ENCODE measurements around the gene EIF4ENIF1.
A peak's percentile ranks its signal among the peaks of the same experiment; 100 is the strongest.

The EIF4ENIF1 gene

GRCh38 chr22:31504282-31504681 lies 14.6 kb upstream of the EIF4ENIF1 start:
- DNase-seq (ENCODE audit: extremely low spot score) = no peak
- POLR2A ChIA-PET = no interaction called here
- CTCF ChIA-PET = no interaction called here
- TF ChIP-seq NFRKB (IDR thresholded peaks at IDR 0.05) (no peak), FOXK2 (IDR thresholded peaks at IDR 0.05) (no peak), SP1 (IDR thresholded peaks at IDR 0.05) (no peak), L3MBTL2 (conservative IDR thresholded peaks at IDR 0.05) (no peak), FOXA1 (IDR thresholded peaks at IDR 0.05) (no peak), TARDBP (IDR thresholded peaks at IDR 0.05) (no peak), HDGF (IDR thresholded peaks at IDR 0.05; ENCODE audit: borderline replicate concordance) (no peak), ZNF384 (IDR thresholded peaks at IDR 0.05) (no peak), CTBP1 (IDR thresholded peaks at IDR 0.05; ENCODE audit: borderline replicate concordance) (no peak)

DNA sequence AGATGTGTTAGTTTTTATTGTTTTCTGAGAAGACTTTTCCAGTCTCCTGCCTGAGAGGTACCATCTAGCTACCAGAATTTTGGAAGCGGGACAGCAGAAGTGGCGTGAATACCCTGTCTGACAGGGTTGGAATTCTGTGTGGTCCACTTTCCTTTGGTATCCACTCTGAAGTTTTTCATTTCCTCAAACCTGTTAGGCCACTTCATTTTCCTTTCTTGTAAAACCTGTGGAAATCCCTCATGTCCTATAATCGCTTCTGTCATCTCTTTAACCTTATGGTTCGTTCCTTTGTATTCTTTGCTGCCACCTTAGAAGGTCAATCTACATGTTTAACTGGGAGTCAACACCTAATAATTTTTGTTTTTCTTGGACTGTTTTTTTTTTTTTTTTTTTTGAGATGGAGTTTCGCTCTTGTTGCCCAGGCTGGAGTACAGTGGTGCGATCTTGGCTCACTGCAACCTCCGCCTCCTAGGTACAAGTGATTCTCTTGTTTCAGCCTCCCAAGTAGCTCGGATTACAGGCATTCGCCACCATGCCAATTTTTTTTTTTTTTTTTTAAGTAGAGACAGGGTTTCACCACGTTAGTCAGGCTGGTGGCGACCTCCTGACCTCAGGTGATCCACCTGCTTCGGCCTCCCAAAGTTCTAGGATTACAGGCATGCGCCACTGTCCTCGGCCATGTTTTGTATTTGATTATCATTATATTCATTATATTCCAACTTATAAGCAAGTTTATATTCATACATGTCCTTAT lies 13.7 kb upstream of the EIF4ENIF1 start:
- ChIA-PET CTCF (no interaction called here), POLR2A (no interaction called here)
- no peak for DNase-seq (ENCODE audit: extremely low spot score)
- peak; percentile 72 for TF ChIP-seq ZNF384 (IDR thresholded peaks at IDR 0.05)
- TF ChIP-seq PKNOX1 (IDR thresholded peaks at IDR 0.05) = no peak

DNA sequence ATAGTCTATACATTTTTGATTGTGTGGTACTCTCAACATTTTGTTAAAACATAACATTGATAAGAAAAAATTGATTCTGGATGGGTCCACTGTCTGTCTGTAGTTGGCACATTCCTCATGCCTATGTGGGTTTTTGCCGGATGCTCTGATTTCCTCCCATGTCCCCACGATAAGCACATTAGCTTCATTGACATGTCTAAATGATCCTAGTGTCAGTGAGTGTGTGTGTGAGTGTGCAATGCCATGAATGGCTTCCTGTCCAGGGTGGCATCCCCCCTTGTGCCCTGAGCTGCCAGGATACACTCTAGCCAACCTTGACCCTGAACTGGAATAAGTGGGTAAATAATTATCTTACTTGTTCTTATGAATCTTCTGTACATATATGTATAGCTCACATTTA lies 12.1 kb upstream of the EIF4ENIF1 start:
- no peak for TF ChIP-seq CTBP1 (IDR thresholded peaks at IDR 0.05; ENCODE audit: borderline replicate concordance)
- no peak for TF ChIP-seq FOXK2 (IDR thresholded peaks at IDR 0.05)
- TF ChIP-seq FOXM1 (IDR thresholded peaks at IDR 0.05; ENCODE audit: borderline replicate concordance) = no peak
- no peak for TF ChIP-seq LEF1 (IDR thresholded peaks at IDR 0.05; ENCODE audit: borderline replicate concordance)
- no peak for TF ChIP-seq TARDBP (IDR thresholded peaks at IDR 0.05)
- no peak for TF ChIP-seq L3MBTL2 (conservative IDR thresholded peaks at IDR 0.05)
- no peak for TF ChIP-seq BHLHE40 (IDR thresholded peaks at IDR 0.05; ENCODE audit: borderline replicate concordance)
- no peak for TF ChIP-seq HDGF (IDR thresholded peaks at IDR 0.05; ENCODE audit: borderline replicate concordance)
- TF ChIP-seq FOXA1 (IDR thresholded peaks at IDR 0.05) = no peak
- no peak for TF ChIP-seq ARNT (IDR thresholded peaks at IDR 0.05)
- TF ChIP-seq ELF4 (IDR thresholded peaks at IDR 0.05) = no peak
- no peak for TF ChIP-seq ZNF384 (IDR thresholded peaks at IDR 0.05)
- TF ChIP-seq SP1 (IDR thresholded peaks at IDR 0.05) = no peak
- no peak for TF ChIP-seq SUZ12 (IDR thresholded peaks at IDR 0.05)
- POLR2A ChIA-PET = no interaction called here
- CTCF ChIA-PET = no interaction called here
- no peak for DNase-seq (ENCODE audit: extremely low spot score)

GRCh38 chr22:31497148-31497938 lies 7.7 kb upstream of the EIF4ENIF1 start:
- TF ChIP-seq BHLHE40 (IDR thresholded peaks at IDR 0.05; ENCODE audit: borderline replicate concordance) (no peak), FOXA1 (IDR thresholded peaks at IDR 0.05) (no peak), CTBP1 (IDR thresholded peaks at IDR 0.05; ENCODE audit: borderline replicate concordance) (no peak), NFRKB (IDR thresholded peaks at IDR 0.05) (no peak), TARDBP (IDR thresholded peaks at IDR 0.05) (0 out of 2 replicates have a peak, but pooled peaks have one; percentile 1), LEF1 (IDR thresholded peaks at IDR 0.05; ENCODE audit: borderline replicate concordance) (no peak), SP1 (IDR thresholded peaks at IDR 0.05) (no peak), FOXK2 (IDR thresholded peaks at IDR 0.05) (no peak), FOXM1 (IDR thresholded peaks at IDR 0.05; ENCODE audit: borderline replicate concordance) (no peak)
- CTCF ChIA-PET = no interaction called here
- DNase-seq (ENCODE audit: extremely low spot score) = no peak
- POLR2A ChIA-PET = no interaction called here

DNA sequence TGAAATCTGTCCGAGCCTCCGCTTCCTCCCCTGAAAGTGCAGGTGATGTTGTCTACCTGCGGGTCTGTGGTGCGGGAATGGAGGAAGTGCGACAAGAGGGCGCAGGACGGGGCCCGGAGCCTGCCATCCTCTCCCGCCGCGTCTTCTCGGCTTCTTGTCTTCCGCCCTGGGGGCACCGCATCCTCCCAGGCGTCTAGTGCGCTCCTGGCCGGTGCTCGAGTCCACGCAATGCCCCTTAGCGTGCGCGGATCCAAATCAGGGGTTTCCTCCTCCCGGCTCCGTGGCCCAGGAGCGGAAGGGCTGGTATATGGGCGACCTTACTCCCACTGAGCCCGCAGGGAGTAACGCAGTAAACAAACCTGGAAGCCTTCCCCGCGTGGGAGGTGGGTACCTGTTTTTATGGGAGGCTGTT lies 7.1 kb upstream of the EIF4ENIF1 start:
- peak; percentile 46 for DNase-seq (ENCODE audit: extremely low spot score)
- POLR2A ChIA-PET = no interaction called here
- TF ChIP-seq BHLHE40 (IDR thresholded peaks at IDR 0.05; ENCODE audit: borderline replicate concordance) (no peak), FOXA1 (IDR thresholded peaks at IDR 0.05) (no peak), TARDBP (IDR thresholded peaks at IDR 0.05) (peak; percentile 32; the same call in 1 of the 2 replicates), NFRKB (IDR thresholded peaks at IDR 0.05) (no peak), CTBP1 (IDR thresholded peaks at IDR 0.05; ENCODE audit: borderline replicate concordance) (no peak), ZNF384 (IDR thresholded peaks at IDR 0.05) (no peak), SP1 (IDR thresholded peaks at IDR 0.05) (no peak), HDGF (IDR thresholded peaks at IDR 0.05; ENCODE audit: borderline replicate concordance) (no peak)
- CTCF ChIA-PET = no interaction called here

- DNase-seq (ENCODE audit: extremely low spot score) = peak; percentile 95
- peak; percentile 54; the same call in 1 of the 2 replicates for TF ChIP-seq TARDBP (IDR thresholded peaks at IDR 0.05)
- peak; percentile 87 for TF ChIP-seq L3MBTL2 (conservative IDR thresholded peaks at IDR 0.05)
- peak; percentile 52 for TF ChIP-seq PKNOX1 (IDR thresholded peaks at IDR 0.05)
- TF ChIP-seq HDGF (IDR thresholded peaks at IDR 0.05; ENCODE audit: borderline replicate concordance) = no peak
- no peak for TF ChIP-seq LEF1 (IDR thresholded peaks at IDR 0.05; ENCODE audit: borderline replicate concordance)
- TF ChIP-seq FOXK2 (IDR thresholded peaks at IDR 0.05) = no peak
- ChIA-PET CTCF (no interaction called here), POLR2A (interaction anchor here (1.0 kb wide), 1 partner anchor 37 kb away, joined by 4 read pairs; no protein-coding TSS in a partner anchor)
Observed at GRCh38 chr22:31496007-31496734, 6.5 kb upstream of the EIF4ENIF1 start, which contains the start of gene SFI1. TSS of gene SFI1 (plus strand) at chr22:31496536. CDS start at chr22:31508285, 11,749 bp downstream.

All from HEK293T (cell line).